HepG2 (cell line): ENCODE results near the gene KANSL3. TPM values are rescaled to one million over a fixed set of nuclear protein-coding genes. Genes with fewer than 3 reads are reported as not detected.

ENCODE experiments used
- AHR ChIP-seq: IDR thresholded peaks from 2 replicates; pipeline ENCODE4 v1.6.1; 2018; ENCODE audit warnings: missing genetic modification reagents, missing compliant biosample characterization
- CCDC6 ChIP-seq: sonication (generic); formaldehyde crosslinking; IDR thresholded peaks from 2 replicates; pipeline ENCODE4 v1.8.1; 2022; ENCODE audit warnings: mild to moderate bottlenecking, missing genetic modification reagents, moderate library complexity
- FIP1L1 ChIP-seq: fragments of 200-400 bp; formaldehyde crosslinking; IDR thresholded peaks from 2 replicates; pipeline ENCODE4 v1.6.1; 2018; ENCODE audit warnings: low read depth, mild to moderate bottlenecking, low read length, moderate library complexity, borderline replicate concordance; ENCODE audit not compliant: insufficient read depth
- HDAC1 ChIP-seq: sonication (generic); formaldehyde crosslinking; IDR thresholded peaks from 2 replicates; pipeline ENCODE4 v1.5.1; 2020; ENCODE audit warnings: mild to moderate bottlenecking, missing genetic modification reagents
- JDP2 ChIP-seq: sonication (generic); formaldehyde crosslinking; IDR thresholded peaks from 2 replicates; pipeline ENCODE4 v1.8.1; 2022; ENCODE audit warnings: missing genetic modification reagents, borderline replicate concordance
- KMT2B ChIP-seq: IDR thresholded peaks from 2 replicates; pipeline ENCODE4 v1.6.1; 2016; ENCODE audit warnings: missing genetic modification reagents, missing compliant biosample characterization
- MAZ ChIP-seq, 2 experiments: sonication (generic) in 1 of 2; formaldehyde crosslinking in 1 of 2; IDR thresholded peaks; 2 replicates each; pipeline versions ENCODE4 v1.5.0 to v1.6.1; 2012 to 2020; ENCODE audit warnings: low read depth in 2 of 2, mild to moderate bottlenecking in 2 of 2, borderline replicate concordance in 1 of 2, improper control_type of control experiment in 1 of 2, low read length in 1 of 2, missing genetic modification reagents in 1 of 2, moderate library complexity in 1 of 2
- PRDM10 ChIP-seq: sonication (generic); formaldehyde crosslinking; IDR thresholded peaks from 2 replicates; pipeline ENCODE4 v1.4.0; 2020; ENCODE audit warnings: low read depth, missing genetic modification reagents
- THAP11 ChIP-seq: IDR thresholded peaks from 2 replicates; pipeline ENCODE4 v1.6.1; 2016; ENCODE audit warnings: missing biosample characterization, missing genetic modification reagents
- TOE1 ChIP-seq: sonication (generic); formaldehyde crosslinking; IDR thresholded peaks from 2 replicates; pipeline ENCODE4 v1.4.0; 2020; ENCODE audit warnings: mild to moderate bottlenecking, missing genetic modification reagents
- ZBTB20 ChIP-seq: sonication (generic); formaldehyde crosslinking; IDR thresholded peaks from 2 replicates; pipeline ENCODE4 v1.8.1; 2023; ENCODE audit warnings: missing genetic modification reagents, low read depth, mild to moderate bottlenecking, borderline replicate concordance
- ZBTB33 ChIP-seq: sonication (generic); formaldehyde crosslinking; IDR thresholded peaks from 2 replicates; pipeline ENCODE4 v1.4.0; 2020; ENCODE audit warnings: missing genetic modification reagents
- ZC3H4 ChIP-seq: sonication (generic); formaldehyde crosslinking; IDR thresholded peaks from 2 replicates; pipeline ENCODE4 v1.4.0; 2020; ENCODE audit warnings: missing genetic modification reagents, borderline replicate concordance
- ZFP91 ChIP-seq: sonication (generic); formaldehyde crosslinking; IDR thresholded peaks from 2 replicates; pipeline ENCODE4 v1.9.0; 2022; ENCODE audit warnings: missing genetic modification reagents, mild to moderate bottlenecking, borderline replicate concordance
- ZNF143 ChIP-seq: sonication (generic); formaldehyde crosslinking; IDR thresholded peaks from 2 replicates; pipeline ENCODE4 v1.4.0; 2020; ENCODE audit warnings: missing genetic modification reagents
- ZNF30 ChIP-seq: sonication (generic); formaldehyde crosslinking; IDR thresholded peaks from 2 replicates; pipeline ENCODE4 v1.5.0; 2020; ENCODE audit warnings: mild to moderate bottlenecking, missing genetic modification reagents
- ZNF382 ChIP-seq: sonication (generic); formaldehyde crosslinking; IDR thresholded peaks from 2 replicates; pipeline ENCODE4 v1.5.0; 2020; ENCODE audit warnings: missing genetic modification reagents, mild to moderate bottlenecking, borderline replicate concordance
- ZNF383 ChIP-seq: sonication (generic); formaldehyde crosslinking; IDR thresholded peaks from 2 replicates; pipeline ENCODE4 v1.4.0; 2020; ENCODE audit warnings: missing genetic modification reagents, mild to moderate bottlenecking, borderline replicate concordance
- ZNF629 ChIP-seq: sonication (generic); formaldehyde crosslinking; conservative IDR thresholded peaks from 2 replicates; pipeline ENCODE4 v1.5.0; 2020; ENCODE audit warnings: missing genetic modification reagents
- ZNF7 ChIP-seq: IDR thresholded peaks from 2 replicates; pipeline ENCODE4 v1.6.1; 2016; ENCODE audit warnings: missing biosample characterization, missing genetic modification reagents
- ZNF703 ChIP-seq: sonication (generic); formaldehyde crosslinking; IDR thresholded peaks from 2 replicates; pipeline ENCODE4 v1.5.1; 2020; ENCODE audit warnings: missing genetic modification reagents, mild to moderate bottlenecking, moderate library complexity, borderline replicate concordance
- polyA plus RNA-seq, 8 experiments: library from polyadenylated mRNA; depleted of rRNA in 3 of 8; stranded (reverse) in 7 of 8; unstranded in 1 of 8; fragments of >200 nt; fragmentation: Illumina TruSeq in 4 of 8; extraction: Trizol in 4 of 8; gene quantifications; 2 replicates each; pipeline versions ENCODE4 v1.2.1 to v1.2.3, GENCODE V29; 2011 to 2016; ENCODE audit warnings: low read depth in 4 of 8, missing spikeins in 1 of 8, mixed read lengths in 1 of 8; ENCODE audit not compliant: insufficient read depth in 1 of 8
- total RNA-seq, 5 experiments: library from RNA; depleted of rRNA; stranded (reverse); fragments of >200 nt; fragmentation: Illumina TruSeq; extraction: Trizol; gene quantifications; 2 replicates each; pipeline ENCODE4 v1.2.3, GENCODE V29; 2016; ENCODE audit warnings: low read depth in 1 of 5

KANSL3 gene
- total and polyA plus RNA-seq, 2 of the 13 experiments (the other 11 are each of a cell fraction or from before 2014, with no cell fraction given), result 20.8 to 37.3 TPM

GRCh38 chr2:96638144-96639121 lies at the start of gene KANSL3 (continued):
- peak; percentile 90 for TF ChIP-seq PRDM10 (CRISPR knock-in tag)
- TF ChIP-seq ZNF703 (CRISPR knock-in tag), result peak; percentile 49; the same call in 1 of the 2 replicates
- TF ChIP-seq KMT2B (CRISPR knock-in tag), result peak; percentile 98
- TF ChIP-seq CCDC6 (CRISPR knock-in tag), result peak; percentile 99; the same call in 1 of the 2 replicates
- peak; percentile 96 for TF ChIP-seq ZBTB20 (CRISPR knock-in tag)
- TF ChIP-seq ZBTB33 (CRISPR knock-in tag), result peak; percentile 83
- TF ChIP-seq ZNF629, result peak; percentile 72
- TF ChIP-seq ZNF382 (CRISPR knock-in tag), result no peak
- peak; percentile 85 for TF ChIP-seq MAZ (IDR thresholded peaks at IDR 0.05; ENCODE audit: borderline replicate concordance, low read depth, low read length)
- peak; percentile 98 for TF ChIP-seq MAZ (CRISPR knock-in tag; IDR thresholded peaks at IDR 0.05; ENCODE audit: low read depth)
- TF ChIP-seq FIP1L1, result peak; percentile 99
- TF ChIP-seq TOE1 (CRISPR knock-in tag), result peak; percentile 98
- peak; percentile 96 for TF ChIP-seq AHR (CRISPR knock-in tag)
- TF ChIP-seq ZFP91 (CRISPR knock-in tag), result peak; percentile 98
- no peak; the same call in 1 of the 2 replicates for TF ChIP-seq ZNF383
- TF ChIP-seq ZNF30, result 0 out of 2 replicates have a peak, but pooled peaks have one; percentile 85
- peak; percentile 94 for TF ChIP-seq THAP11 (CRISPR knock-in tag)
- peak; percentile 98 for TF ChIP-seq HDAC1 (CRISPR knock-in tag)
- TF ChIP-seq JDP2 (CRISPR knock-in tag), result peak; percentile 78
- no peak; the same call in 1 of the 2 replicates for TF ChIP-seq ZC3H4 (CRISPR knock-in tag)
- TF ChIP-seq ZNF7 (CRISPR knock-in tag), result peak; percentile 50; the same call in 1 of the 2 replicates
- TF ChIP-seq ZNF143 (CRISPR knock-in tag), result peak; percentile 63
